Medulla oblongata (tissue), 1 donor: ENCODE data around the gene GRIK4.
"Not testable (repeated sequence)": the region's sequence is repeated elsewhere in the genome, so short reads cannot be mapped to it uniquely, and the experiment has no call there.

Experiments used
- DNase-seq: peaks from one replicate; pipeline ENCODE4 v3.0.0-alpha.2; 2015; ENCODE audit errors: extremely low spot score

The GRIK4 gene

GRCh38 chr11:120573756-120574354 lies 62.3 kb downstream of the GRIK4 start:
- no peak for DNase-seq

GRCh38 chr11:120574876-120575275 lies 63.3 kb downstream of the GRIK4 start:
- DNase-seq: no peak

- DNase-seq: no peak
These were observed 63.9 kb downstream of the GRIK4 start for GRCh38 chr11:120575461-120575860.

- DNase-seq: no peak
These were observed 65.1 kb downstream of the GRIK4 start for GRCh38 chr11:120576606-120577005.

- no peak for DNase-seq
These were observed 65.5 kb downstream of the GRIK4 start for GRCh38 chr11:120577041-120577440.

DNA sequence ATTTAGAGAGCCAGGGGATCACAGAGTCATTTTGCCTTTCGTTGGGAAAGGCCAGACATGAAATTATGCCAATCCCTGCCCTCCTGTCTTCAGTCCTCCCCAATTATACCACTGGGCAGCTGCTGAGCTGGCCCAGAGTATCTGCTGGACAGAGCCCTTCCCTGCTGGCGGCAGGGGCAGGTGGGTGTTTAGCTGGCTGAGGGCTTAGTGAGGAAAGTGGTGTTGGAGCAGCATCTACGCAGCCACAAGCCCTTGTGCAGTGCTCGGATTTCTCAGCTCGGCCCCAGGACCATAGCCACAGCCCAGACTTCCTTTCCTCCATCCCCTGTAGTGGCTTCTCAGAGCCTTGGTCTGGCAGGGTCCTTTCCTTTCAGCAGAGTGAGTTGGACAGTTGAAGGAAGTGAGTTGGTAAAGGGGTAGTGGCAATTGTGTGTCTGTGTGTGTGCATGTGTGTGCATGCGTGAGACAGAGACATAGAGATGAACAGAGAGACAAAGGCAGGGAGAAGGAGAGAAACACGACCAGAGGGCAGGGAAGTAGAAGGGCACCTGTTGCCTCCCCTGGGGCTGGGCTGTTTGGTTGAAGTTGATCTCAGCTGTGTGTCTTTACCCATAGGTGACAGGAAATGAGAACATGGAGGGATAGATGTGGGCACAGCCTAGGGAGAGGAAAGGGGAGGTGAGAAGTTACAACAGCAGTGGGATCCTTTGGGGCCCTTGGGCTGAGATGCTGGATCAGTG lies 66.2 kb downstream of the GRIK4 start:
- no peak for DNase-seq

- no peak for DNase-seq
These were observed 67.1 kb downstream of the GRIK4 start for GRCh38 chr11:120578596-120579154.

GRCh38 chr11:120579611-120580031 lies 68.1 kb downstream of the GRIK4 start:
- DNase-seq: no peak

DNA sequence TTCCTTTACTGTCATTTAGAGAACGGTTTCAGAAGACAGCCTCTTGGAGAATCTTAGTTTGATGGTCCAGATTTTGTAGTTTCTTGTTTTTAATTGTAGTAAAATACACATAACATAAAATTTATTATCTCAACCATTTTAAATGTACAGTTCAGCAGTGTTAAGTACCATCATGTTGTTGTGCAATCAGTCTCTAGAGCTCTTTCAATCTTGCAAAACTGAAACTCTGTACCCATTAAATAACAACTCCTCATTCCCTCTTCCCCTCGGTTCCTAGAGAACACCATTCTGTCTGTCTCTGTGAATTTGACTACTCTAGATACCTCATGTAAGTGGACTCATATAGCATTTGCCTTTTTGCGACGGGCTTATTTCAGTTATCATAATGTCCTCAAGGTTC lies 69.8 kb downstream of the GRIK4 start:
- no peak for DNase-seq

DNA sequence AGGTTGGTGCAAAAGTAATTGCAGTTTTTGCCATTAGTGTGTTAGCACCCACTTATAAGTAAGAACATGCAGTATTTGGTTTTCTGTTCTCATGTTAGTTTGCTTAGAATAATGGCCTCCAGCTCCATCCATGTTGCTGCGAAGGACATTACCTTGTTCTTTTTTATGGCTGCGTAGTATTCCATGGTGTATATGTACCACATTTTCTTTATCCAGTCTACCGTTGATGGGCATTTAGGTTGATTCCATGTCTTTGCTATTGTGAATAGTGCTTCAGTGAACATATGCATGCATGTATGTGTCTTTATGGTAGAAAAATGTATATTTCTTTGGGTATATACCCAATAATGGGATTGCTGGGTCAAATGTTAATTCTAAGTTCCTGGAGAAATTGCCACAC lies 71.0 kb downstream of the GRIK4 start:
- DNase-seq: not testable (repeated sequence)

GRCh38 chr11:120586072-120586471 lies 74.5 kb downstream of the GRIK4 start:
- no peak for DNase-seq

DNA sequence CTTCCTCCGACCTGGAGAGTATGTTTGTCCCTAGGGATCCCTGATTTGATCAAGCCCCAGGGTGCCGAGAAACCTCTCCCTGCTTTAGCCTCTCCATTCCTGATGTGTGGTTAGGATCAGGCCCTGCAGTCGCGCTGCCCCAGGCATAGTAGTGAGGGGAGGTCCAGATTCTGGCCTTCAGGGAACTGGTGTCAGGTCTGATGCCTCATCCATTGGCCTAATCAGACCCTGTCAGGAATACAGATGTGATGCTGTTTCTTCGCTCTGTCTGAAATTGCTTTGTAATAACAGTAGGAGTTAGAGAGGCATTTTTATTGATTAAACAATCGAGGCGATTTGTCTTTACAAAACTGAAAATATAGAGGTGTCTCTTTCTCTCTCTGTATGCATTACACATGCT lies 75.2 kb downstream of the GRIK4 start:
- DNase-seq: no peak

DNA sequence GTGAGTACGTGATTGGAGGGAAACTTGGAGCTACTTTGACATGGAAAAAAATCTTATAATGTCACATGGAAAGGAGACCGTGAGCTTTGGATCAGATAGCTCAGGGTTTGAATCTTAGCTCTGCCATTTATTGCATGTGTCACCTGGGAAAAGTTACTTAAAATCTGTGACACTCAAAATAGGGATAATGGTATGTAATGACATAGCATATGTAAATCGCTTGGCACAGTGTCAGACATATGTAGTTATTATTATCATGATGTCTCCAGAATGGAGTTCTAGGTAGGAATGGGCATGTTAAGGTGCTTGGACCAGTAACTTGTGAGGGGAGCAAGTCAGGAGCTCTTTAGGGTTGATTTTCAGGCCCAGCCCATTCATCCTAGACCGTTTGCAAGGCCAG lies 75.8 kb downstream of the GRIK4 start:
- no peak for DNase-seq

GRCh38 chr11:120589376-120589775 lies 77.8 kb downstream of the GRIK4 start:
- DNase-seq: no peak

GRCh38 chr11:120590472-120590871 lies 78.9 kb downstream of the GRIK4 start:
- no peak for DNase-seq

GRCh38 chr11:120594746-120595145 lies 83.2 kb downstream of the GRIK4 start:
- DNase-seq: no peak

DNA sequence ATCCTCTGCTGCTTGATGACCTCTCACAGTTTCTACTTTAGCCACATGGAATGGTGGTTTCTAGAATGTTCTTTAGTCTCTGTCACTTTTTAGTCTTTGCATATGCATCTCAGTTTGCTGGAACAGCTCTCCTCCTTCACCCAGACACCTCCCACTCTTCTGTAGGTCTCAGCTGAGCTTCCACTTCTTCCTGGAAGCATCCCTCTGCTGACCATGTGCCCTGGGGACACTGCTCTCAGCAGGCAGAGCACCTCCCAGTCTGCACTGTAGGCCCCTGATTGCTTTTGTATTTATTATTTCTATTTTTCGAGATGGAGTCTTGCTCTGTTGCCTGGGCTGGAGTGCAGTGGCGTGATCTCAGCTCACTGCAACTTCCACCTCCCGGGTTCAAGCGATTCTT lies 84.0 kb downstream of the GRIK4 start:
- DNase-seq: no peak

- DNase-seq: no peak
These were observed 86.0 kb downstream of the GRIK4 start for GRCh38 chr11:120597250-120598215.

DNA sequence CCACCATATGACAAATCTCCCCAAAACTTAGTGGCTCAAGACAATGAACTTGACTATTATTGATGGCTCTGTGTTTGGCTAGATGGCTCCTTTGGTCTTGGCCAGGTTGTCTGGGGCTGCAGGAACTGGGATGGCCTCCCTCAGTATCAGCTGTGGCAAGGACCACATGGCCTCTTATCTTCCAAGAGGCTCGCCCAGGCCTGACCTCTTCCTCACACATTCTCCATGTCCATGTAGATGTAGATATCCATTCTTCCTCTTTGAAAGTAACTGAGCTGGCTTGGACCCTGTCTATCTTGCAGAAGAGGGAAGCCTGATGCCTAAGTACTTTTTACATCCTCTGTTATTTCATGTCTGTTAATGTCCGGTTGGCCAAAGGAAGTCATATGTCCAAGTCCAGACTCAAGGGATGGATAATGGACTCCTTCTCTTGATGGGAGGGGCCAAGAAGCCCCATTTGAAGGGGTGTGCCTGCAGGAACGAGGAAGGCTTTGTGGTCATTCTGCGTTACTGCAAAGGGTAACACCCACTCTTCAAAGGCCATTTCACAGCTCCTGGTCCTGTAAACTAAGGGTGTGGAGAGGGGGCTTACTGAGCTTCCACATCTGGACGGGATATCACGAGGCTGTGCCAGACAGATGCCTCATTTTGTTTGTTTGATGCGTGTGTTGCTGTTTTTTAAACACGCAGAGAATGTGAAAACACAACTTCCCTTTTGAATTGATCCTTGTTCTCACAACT lies 87.1 kb downstream of the GRIK4 start:
- no peak for DNase-seq

- DNase-seq: no peak
These were observed 88.4 kb downstream of the GRIK4 start for GRCh38 chr11:120599816-120600420.

DNA sequence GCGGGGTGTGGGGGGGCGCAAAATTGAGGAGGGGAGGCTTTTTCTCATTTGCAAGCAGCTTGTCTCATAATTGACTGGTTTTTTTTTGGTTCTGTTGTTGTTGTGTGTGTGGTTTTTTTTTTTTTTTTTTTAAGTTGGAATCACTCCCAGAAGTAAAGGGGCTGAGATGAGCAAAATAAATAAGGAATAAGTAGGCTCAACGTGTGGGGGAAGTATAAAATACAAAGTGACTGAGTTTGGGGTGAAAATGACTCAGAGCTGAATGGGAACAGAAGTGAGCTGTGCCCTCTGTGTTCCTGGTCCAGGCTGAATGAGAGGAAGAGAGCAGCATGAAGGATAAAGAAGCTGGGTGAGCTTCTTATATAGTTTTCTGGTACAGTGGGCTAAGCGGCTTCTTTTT lies 90.0 kb downstream of the GRIK4 start:
- DNase-seq: peak; percentile 50
